GM12891 (cell line): Measurements from ENCODE around the gene C3orf20.

Experiments
- PAX5 ChIP-seq: IDR thresholded peaks from 2 replicates; pipeline ENCODE4 v1.6.1; 2011; ENCODE audit warnings: low read length, moderate library complexity, mild to moderate bottlenecking; ENCODE audit not compliant: insufficient read depth, severe bottlenecking
- POLR2A ChIP-seq: IDR thresholded peaks from 2 replicates; pipeline ENCODE4 v1.6.1; 2011; ENCODE audit warnings: low read depth, low read length, control low read depth
- POLR2AphosphoS5 ChIP-seq: IDR thresholded peaks from 2 replicates; pipeline ENCODE4 v1.6.1; 2011; ENCODE audit warnings: low read depth, low read length, control low read depth
- SPI1 ChIP-seq: IDR thresholded peaks from 2 replicates; pipeline ENCODE4 v1.6.1; 2011; ENCODE audit warnings: low read depth, low read length, control low read depth
- TAF1 ChIP-seq: IDR thresholded peaks from 2 replicates; pipeline ENCODE4 v1.6.1; 2011; ENCODE audit warnings: low read depth, low read length, control low read depth

DNA sequence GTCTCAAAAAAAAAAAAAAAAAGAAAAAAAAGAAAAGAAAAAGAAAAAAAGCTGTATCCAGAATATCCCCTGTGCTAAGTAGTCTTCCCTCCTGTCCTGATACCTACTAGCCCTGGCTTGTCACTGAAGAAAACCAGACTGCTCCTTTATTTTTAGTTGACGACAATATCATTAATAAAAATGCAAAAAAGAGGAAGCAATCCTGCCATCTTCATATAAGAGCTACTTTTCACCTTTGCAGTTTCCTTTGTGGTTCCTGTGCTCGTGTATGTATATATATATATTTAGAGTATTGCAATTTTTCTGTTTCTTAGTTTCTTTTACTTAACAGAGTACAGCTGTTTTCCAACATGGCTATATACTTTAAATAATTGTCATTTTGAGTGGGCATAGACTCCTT, 13.6 kb downstream of the C3orf20 start:
- TF ChIP-seq POLR2AphosphoS5 (no peak), POLR2A (no peak), SPI1 (peak; percentile 44; the same call in 1 of the 2 replicates), TAF1 (no peak), PAX5 (no peak)
